Astrocyte (in vitro differentiated cells and primary cell): ENCODE data around the gene OXCT1. TPM values are rescaled to one million over a fixed set of nuclear protein-coding genes. Genes with fewer than 3 reads are reported as not detected.

ENCODE experiments used
- DNase-seq: peaks from one replicate; pipeline ENCODE4 v3.0.0-alpha.2; 2010; ENCODE audit warnings: low read depth
- FAIRE-seq: peaks from 2 replicates; lab custom pipeline; 2011; peaks lifted over from hg19 to GRCh38; lab: Jason Lieb, UNC
- H2AFZ ChIP-seq: 2 replicates; pipeline ENCODE4 v1.6.0; 2012; ENCODE audit warnings: low read depth, low read length, inconsistent platforms
- H3K27ac ChIP-seq: 2 replicates; pipeline ENCODE4 v1.5.1; 2011; ENCODE audit warnings: low read depth, low read length, inconsistent platforms
- H3K27me3 ChIP-seq: 2 replicates; pipeline ENCODE4 v1.6.0; 2011; ENCODE audit warnings: low read length, inconsistent platforms; ENCODE audit not compliant: insufficient read depth
- H3K36me3 ChIP-seq: 2 replicates; pipeline ENCODE4 v1.5.1; 2011; ENCODE audit warnings: low read length, inconsistent platforms; ENCODE audit not compliant: insufficient read depth
- H3K4me1 ChIP-seq: 2 replicates; pipeline ENCODE4 v1.5.1; 2011; ENCODE audit warnings: low read length, inconsistent platforms; ENCODE audit not compliant: insufficient read depth
- H3K4me2 ChIP-seq: 2 replicates; pipeline ENCODE4 v1.6.0; 2012; ENCODE audit warnings: low read length, inconsistent platforms
- H3K4me3 ChIP-seq: 2 replicates; pipeline ENCODE4 v1.5.1; 2011; ENCODE audit warnings: low read depth, mild to moderate bottlenecking, low read length, inconsistent platforms; ENCODE audit not compliant: insufficient read depth
- H3K79me2 ChIP-seq: 2 replicates; pipeline ENCODE4 v1.6.0; 2012; ENCODE audit warnings: mild to moderate bottlenecking, low read length, inconsistent platforms; ENCODE audit not compliant: insufficient read depth
- H3K9ac ChIP-seq: 2 replicates; pipeline ENCODE4 v1.6.0; 2012; ENCODE audit warnings: mild to moderate bottlenecking, low read length, inconsistent platforms
- H3K9me3 ChIP-seq: 2 replicates; pipeline ENCODE4 v1.5.1; 2012; ENCODE audit warnings: low read depth, mild to moderate bottlenecking, low read length, inconsistent platforms; ENCODE audit not compliant: insufficient read depth
- H4K20me1 ChIP-seq: 2 replicates; pipeline ENCODE4 v1.6.0; 2012; ENCODE audit warnings: low read length, inconsistent platforms; ENCODE audit not compliant: insufficient read depth
- H3K27ac Mint-ChIP-seq: one replicate; pipeline ENCODE4 v1.8.0; 2021; ENCODE audit warnings: mild to moderate bottlenecking, mixed read lengths; ENCODE audit not compliant: unreplicated experiment
- H3K27me3 Mint-ChIP-seq: one replicate; pipeline ENCODE4 v1.8.0; 2021; ENCODE audit warnings: low read depth, mixed read lengths; ENCODE audit not compliant: unreplicated experiment
- H3K36me3 Mint-ChIP-seq: one replicate; pipeline ENCODE4 v1.8.0; 2021; ENCODE audit warnings: low read depth, mixed read lengths; ENCODE audit not compliant: unreplicated experiment
- H3K4me1 Mint-ChIP-seq: one replicate; pipeline ENCODE4 v1.8.0; 2021; ENCODE audit warnings: low read depth, mixed read lengths; ENCODE audit not compliant: unreplicated experiment
- H3K4me3 Mint-ChIP-seq: one replicate; pipeline ENCODE4 v1.8.0; 2021; ENCODE audit warnings: mild to moderate bottlenecking, moderate library complexity, mixed read lengths; ENCODE audit not compliant: unreplicated experiment
- H3K9me3 Mint-ChIP-seq: one replicate; pipeline ENCODE4 v1.8.0; 2021; ENCODE audit warnings: mild to moderate bottlenecking, mixed read lengths; ENCODE audit not compliant: unreplicated experiment
- CTCF ChIP-seq: IDR thresholded peaks from 2 replicates; pipeline ENCODE4 v1.5.1; 2011; ENCODE audit warnings: low read depth, mild to moderate bottlenecking, inconsistent platforms, low read length, moderate library complexity; ENCODE audit not compliant: insufficient read depth
- EZH2 ChIP-seq: IDR thresholded peaks from 2 replicates; pipeline ENCODE4 v1.6.1; 2012; ENCODE audit warnings: mild to moderate bottlenecking, low read length, inconsistent platforms; ENCODE audit not compliant: insufficient read depth
- total RNA-seq: library from RNA; stranded (reverse); gene quantifications from 2 replicates; pipeline ENCODE4 v1.2.1, GENCODE V29; 2021

The OXCT1 gene
- total RNA-seq, 1 donor from 2014 or later = 24.9 TPM

GRCh38 chr5:41876678-41877077, 6.5 kb upstream of the OXCT1 start:
- Histone ChIP-seq H3K4me3 (no peak overlapping the region), H2AFZ (no peak overlapping the region), H3K9ac (no peak overlapping the region), H3K27ac (no peak overlapping the region), H3K79me2 (no peaks in the 10 kb centered on the region), H3K9me3 (no peaks in the 10 kb centered on the region), H3K36me3 (no peaks in the 10 kb centered on the region), H4K20me1 (no peaks in the 10 kb centered on the region), H3K27me3 (no peaks in the 10 kb centered on the region), H3K4me1 (peaks cover 1% of the 10 kb centered on the region), H3K4me2 (no peak overlapping the region)
- no peaks in the 10 kb centered on the region for H3K36me3 Mint-ChIP-seq
- DNase-seq (no peak), FAIRE-seq (no peak)
- no peak overlapping the region for H3K4me3 Mint-ChIP-seq
- no peak overlapping the region for H3K27ac Mint-ChIP-seq
- H3K4me1 Mint-ChIP-seq = peaks cover 6% of the 10 kb centered on the region
- no peaks in the 10 kb centered on the region for H3K9me3 Mint-ChIP-seq
- H3K27me3 Mint-ChIP-seq = no peaks in the 10 kb centered on the region
- no peak for TF ChIP-seq CTCF
- TF ChIP-seq EZH2 = no peak

- H4K20me1 ChIP-seq = no peaks in the 10 kb centered on the region
- no peak for FAIRE-seq
- H3K4me2 ChIP-seq = no peak overlapping the region
These were observed 4.9 kb upstream of the OXCT1 start for GRCh38 chr5:41875121-41875520.

More at GRCh38 chr5:41875121-41875520, 4.9 kb upstream of the OXCT1 start:
- Histone ChIP-seq H3K27ac (no peak overlapping the region), H3K79me2 (no peaks in the 10 kb centered on the region), H2AFZ (no peak overlapping the region), H3K36me3 (no peaks in the 10 kb centered on the region), H3K4me1 (peaks cover 11% of the 10 kb centered on the region), H3K9ac (no peak overlapping the region), H3K4me3 (no peak overlapping the region), H3K9me3 (no peaks in the 10 kb centered on the region), H3K27me3 (no peaks in the 10 kb centered on the region)
- no peak for DNase-seq
- Mint-ChIP-seq H3K27me3 (no peaks in the 10 kb centered on the region), H3K36me3 (no peaks in the 10 kb centered on the region), H3K27ac (no peak overlapping the region), H3K4me3 (no peak overlapping the region), H3K4me1 (peaks cover 6% of the 10 kb centered on the region), H3K9me3 (no peaks in the 10 kb centered on the region)
- TF ChIP-seq EZH2 (no peak), CTCF (no peak)
